Activated CD4-positive, alpha-beta memory T cell treated with anti-CD3 and anti-CD28 coated beads for 36 hours (primary cell): ENCODE data around the gene AP1S3. TPM values are rescaled to one million over a fixed set of nuclear protein-coding genes. Genes with fewer than 3 reads are reported as not detected.
"Not testable (repeated sequence)": the region's sequence is repeated elsewhere in the genome, so short reads cannot be mapped to it uniquely, and the experiment has no call there.

Experiments used
- CTCF ChIA-PET: fragments of 350-600 bp; sonication (Branson Sonifier 250); formaldehyde crosslinking; loops from one replicate; lab custom pipeline; 2021; ENCODE audit warnings: antibody characterized with exemption, inconsistent platforms; lab: Charles Lee
- POLR2A ChIA-PET: fragments of 350-600 bp; sonication (Branson Sonifier 250); formaldehyde crosslinking; loops from one replicate; lab custom pipeline; 2021; ENCODE audit warnings: antibody characterized with exemption; lab: Charles Lee
- DNase-seq: peaks from one replicate; pipeline ENCODE4 v3.0.0-alpha.2; 2020
- H3K27ac Mint-ChIP-seq: one replicate; pipeline ENCODE4 v1.8.0; 2021; ENCODE audit warnings: mixed read lengths
- H3K27me3 Mint-ChIP-seq: one replicate; pipeline ENCODE4 v1.8.0; 2021; ENCODE audit warnings: mixed read lengths
- H3K36me3 Mint-ChIP-seq: one replicate; pipeline ENCODE4 v1.8.0; 2021; ENCODE audit warnings: mixed read lengths
- H3K4me1 Mint-ChIP-seq: one replicate; pipeline ENCODE4 v1.8.0; 2021; ENCODE audit warnings: low read depth, mixed read lengths
- H3K4me3 Mint-ChIP-seq: one replicate; pipeline ENCODE4 v1.8.0; 2021; ENCODE audit warnings: mild to moderate bottlenecking, mixed read lengths
- H3K9me3 Mint-ChIP-seq: one replicate; pipeline ENCODE4 v1.8.0; 2021; ENCODE audit warnings: mixed read lengths
- intact Hi-C: fragments of 100-400 bp; cut with micrococcal nuclease; formaldehyde crosslinking; loops from one replicate; pipeline ENCODE4 v1.15.1; 2023
- total RNA-seq, 2 experiments: library from RNA; stranded (reverse); gene quantifications; one replicate each; pipeline ENCODE4 v1.2.3, GENCODE V29; 2021

AP1S3 gene
- total RNA-seq, 2 experiments from 2014 or later = 10.1 to 12.1 TPM

GRCh38 chr2:223767341-223767740 is 70.0 kb downstream of the AP1S3 start:
- ChIA-PET POLR2A (no interaction called here), CTCF (no interaction called here)
- peaks cover 3% of the 10 kb centered on the region for H3K36me3 Mint-ChIP-seq
- no peak overlapping the region for H3K4me3 Mint-ChIP-seq
- no peak for DNase-seq
- intact Hi-C loops = no loop called here
- no peaks in the 10 kb centered on the region for H3K4me1 Mint-ChIP-seq
- H3K27ac Mint-ChIP-seq = no peak overlapping the region
- H3K9me3 Mint-ChIP-seq = no peaks in the 10 kb centered on the region
- no peaks in the 10 kb centered on the region for H3K27me3 Mint-ChIP-seq

- H3K4me1 Mint-ChIP-seq = peaks cover 16% of the 10 kb centered on the region
- DNase-seq = no peak
- intact Hi-C loops = no loop called here
- CTCF ChIA-PET = no interaction called here
- H3K9me3 Mint-ChIP-seq = no peaks in the 10 kb centered on the region
- H3K27ac Mint-ChIP-seq = no peak overlapping the region
- POLR2A ChIA-PET = no interaction called here
- H3K4me3 Mint-ChIP-seq = no peak overlapping the region
- H3K27me3 Mint-ChIP-seq = no peaks in the 10 kb centered on the region
- H3K36me3 Mint-ChIP-seq = no peaks in the 10 kb centered on the region
These were observed 72.1 kb downstream of the AP1S3 start for GRCh38 chr2:223765221-223765785.

- no peaks in the 10 kb centered on the region for H3K9me3 Mint-ChIP-seq
- no peak overlapping the region for H3K27ac Mint-ChIP-seq
- peaks cover 21% of the 10 kb centered on the region for H3K4me1 Mint-ChIP-seq
- H3K4me3 Mint-ChIP-seq = no peak overlapping the region
- H3K36me3 Mint-ChIP-seq = no peaks in the 10 kb centered on the region
- no peaks in the 10 kb centered on the region for H3K27me3 Mint-ChIP-seq
- ChIA-PET POLR2A (no interaction called here), CTCF (no interaction called here)
- intact Hi-C loops = loop anchor here (5.0 kb wide), 1 partner anchor 37 kb away; no protein-coding TSS in a partner anchor
- DNase-seq = no peak
These were observed 72.6 kb downstream of the AP1S3 start for GRCh38 chr2:223764796-223765195.

GRCh38 chr2:223762853-223763252 is 74.5 kb downstream of the AP1S3 start:
- CTCF ChIA-PET = no interaction called here
- DNase-seq = no peak
- peaks cover 24% of the 10 kb centered on the region for H3K4me1 Mint-ChIP-seq
- no peak overlapping the region for H3K4me3 Mint-ChIP-seq
- intact Hi-C loops = loop anchor here (5.0 kb wide), 1 partner anchor 36 kb away; no protein-coding TSS in a partner anchor
- no peaks in the 10 kb centered on the region for H3K9me3 Mint-ChIP-seq
- H3K27ac Mint-ChIP-seq = no peak overlapping the region
- H3K27me3 Mint-ChIP-seq = no peaks in the 10 kb centered on the region
- POLR2A ChIA-PET = no interaction called here
- H3K36me3 Mint-ChIP-seq = no peaks in the 10 kb centered on the region

GRCh38 chr2:223761746-223762145 is 75.6 kb downstream of the AP1S3 start:
- not testable (repeated sequence) for H3K4me3 Mint-ChIP-seq
- intact Hi-C loops = loop anchor here (1.0 to 5.0 kb wide), 5 partner anchors 34 to 195 kb away; partner anchors contain the start of genes AP1S3 and MRPL44

GRCh38 chr2:223760838-223761502 is 76.4 kb downstream of the AP1S3 start:
- ChIA-PET CTCF (interaction anchor here (0.5 to 1.4 kb wide), 6 partner anchors 15 to 210 kb away, joined by 3 to 9 read pairs (median 4); no protein-coding TSS in a partner anchor), POLR2A (interaction anchor here (0.7 to 1.8 kb wide), 2 partner anchors 135 to 181 kb away, joined by 3 to 5 read pairs; no protein-coding TSS in a partner anchor)
- no peaks in the 10 kb centered on the region for H3K36me3 Mint-ChIP-seq
- H3K4me3 Mint-ChIP-seq = no peak overlapping the region
- H3K27ac Mint-ChIP-seq = peak overlapping the region; percentile 65
- peak; percentile 78 for DNase-seq
- intact Hi-C loops = loop anchor here (1.0 to 5.0 kb wide), 6 partner anchors 34 to 196 kb away; partner anchors contain the start of genes AP1S3 and MRPL44
- H3K4me1 Mint-ChIP-seq = peaks cover 24% of the 10 kb centered on the region
- no peaks in the 10 kb centered on the region for H3K9me3 Mint-ChIP-seq
- H3K27me3 Mint-ChIP-seq = no peaks in the 10 kb centered on the region

More at GRCh38 chr2:223761746-223762145, 75.6 kb downstream of the AP1S3 start:
- H3K27me3 Mint-ChIP-seq, H3K9me3 Mint-ChIP-seq, DNase-seq, POLR2A ChIA-PET, H3K36me3 Mint-ChIP-seq: not testable (repeated sequence)
- H3K4me1 Mint-ChIP-seq = peaks cover 24% of the 10 kb centered on the region
- peak overlapping the region; percentile 45 for H3K27ac Mint-ChIP-seq
- CTCF ChIA-PET = interaction anchor here (1.1 to 1.4 kb wide), 3 partner anchors 16 to 135 kb away, joined by 4 to 9 read pairs (median 4); no protein-coding TSS in a partner anchor

GRCh38 chr2:223759569-223760430 is 77.6 kb downstream of the AP1S3 start:
- Mint-ChIP-seq H3K27ac (peak overlapping the region; percentile 78), H3K4me1 (peaks cover 24% of the 10 kb centered on the region), H3K27me3 (no peaks in the 10 kb centered on the region), H3K9me3 (no peaks in the 10 kb centered on the region), H3K36me3 (no peaks in the 10 kb centered on the region), H3K4me3 (no peak overlapping the region)
- DNase-seq = peak; percentile 27
- CTCF ChIA-PET = no interaction called here
- POLR2A ChIA-PET = interaction anchor here (1.8 kb wide), 1 partner anchor 182 kb away, joined by 5 read pairs; no protein-coding TSS in a partner anchor
- intact Hi-C loops = loop anchor here (1.0 to 5.0 kb wide), 4 partner anchors 32 to 197 kb away; partner anchors contain the start of gene MRPL44

- ChIA-PET CTCF (no interaction called here), POLR2A (no interaction called here)
- Mint-ChIP-seq H3K4me1 (peaks cover 24% of the 10 kb centered on the region), H3K9me3 (no peaks in the 10 kb centered on the region), H3K27ac (no peak overlapping the region), H3K36me3 (no peaks in the 10 kb centered on the region), H3K4me3 (no peak overlapping the region), H3K27me3 (no peaks in the 10 kb centered on the region)
- intact Hi-C loops = no loop called here
- no peak for DNase-seq
These were observed 79.1 kb downstream of the AP1S3 start for GRCh38 chr2:223758131-223758840.

- peaks cover 7% of the 10 kb centered on the region for H3K27me3 Mint-ChIP-seq
- no peaks in the 10 kb centered on the region for H3K9me3 Mint-ChIP-seq
- H3K4me1 Mint-ChIP-seq = no peaks in the 10 kb centered on the region
- no peak for DNase-seq
- H3K36me3 Mint-ChIP-seq = no peaks in the 10 kb centered on the region
- H3K4me3 Mint-ChIP-seq = no peak overlapping the region
- POLR2A ChIA-PET = no interaction called here
- no peak overlapping the region for H3K27ac Mint-ChIP-seq
- CTCF ChIA-PET = no interaction called here
- intact Hi-C loops = no loop called here
These were observed 83.4 kb downstream of the AP1S3 start for GRCh38 chr2:223753940-223754339.

GRCh38 chr2:223751012-223751411 is 86.4 kb downstream of the AP1S3 start:
- intact Hi-C loops = no loop called here
- H3K27ac Mint-ChIP-seq = no peak overlapping the region
- POLR2A ChIA-PET = no interaction called here

GRCh38 chr2:223747392-223748042 is 89.9 kb downstream of the AP1S3 start:
- no peaks in the 10 kb centered on the region for H3K4me1 Mint-ChIP-seq
- intact Hi-C loops = no loop called here
- H3K9me3 Mint-ChIP-seq = no peaks in the 10 kb centered on the region
- H3K27ac Mint-ChIP-seq = no peak overlapping the region
- H3K4me3 Mint-ChIP-seq = no peak overlapping the region
- POLR2A ChIA-PET = no interaction called here
- no peak for DNase-seq
- peaks cover 8% of the 10 kb centered on the region for H3K27me3 Mint-ChIP-seq
- CTCF ChIA-PET = no interaction called here
- H3K36me3 Mint-ChIP-seq = no peaks in the 10 kb centered on the region

More at GRCh38 chr2:223751012-223751411, 86.4 kb downstream of the AP1S3 start:
- DNase-seq = no peak
- CTCF ChIA-PET = no interaction called here
- no peaks in the 10 kb centered on the region for H3K9me3 Mint-ChIP-seq
- no peaks in the 10 kb centered on the region for H3K36me3 Mint-ChIP-seq
- no peaks in the 10 kb centered on the region for H3K4me1 Mint-ChIP-seq
- H3K4me3 Mint-ChIP-seq = no peak overlapping the region
- peaks cover 8% of the 10 kb centered on the region for H3K27me3 Mint-ChIP-seq
